Testis (tissue), 3 donors: ENCODE measurements around the gene AMZ1. TPM values are rescaled to one million over a fixed set of nuclear protein-coding genes. Genes with fewer than 3 reads are reported as not detected.

ENCODE experiments used
- DNase-seq: peaks from one replicate; pipeline ENCODE4 v3.0.0-alpha.2; 2019
- H3K27ac ChIP-seq, 2 donors: fragments of 200-600 bp; sonication (generic); one replicate each; pipeline ENCODE4 v1.5.1; 2019
- H3K27me3 ChIP-seq: fragments of 200-600 bp; sonication (generic); one replicate; pipeline ENCODE4 v1.5.1; 2019
- H3K36me3 ChIP-seq: fragments of 200-600 bp; sonication (generic); one replicate; pipeline ENCODE4 v1.5.1; 2017; ENCODE audit warnings: low read depth; ENCODE audit errors: missing control alignments
- H3K4me1 ChIP-seq: fragments of 200-600 bp; sonication (generic); one replicate; pipeline ENCODE4 v1.5.1; 2019
- H3K4me3 ChIP-seq, 2 donors: fragments of 200-600 bp; sonication (generic); one replicate each; pipeline ENCODE4 v1.5.1; 2017 to 2019
- H3K9me3 ChIP-seq: fragments of 200-600 bp; sonication (generic); one replicate; pipeline ENCODE4 v1.5.1; 2017
- CTCF ChIP-seq, 3 experiments: fragments of 450-650 bp in 2 of 3; fragments of 200-600 bp in 1 of 3; sonication (generic) in 1 of 3; IDR thresholded peaks; one replicate each; pipeline ENCODE4 v1.5.1; 2016 to 2019; ENCODE audit warnings: antibody characterized with exemption in 3 of 3, mild to moderate bottlenecking in 2 of 3, moderate library complexity in 1 of 3
- POLR2A ChIP-seq: fragments of 450-650 bp; IDR thresholded peaks from one replicate; pipeline ENCODE4 v1.6.1; 2017; ENCODE audit warnings: antibody characterized with exemption, mild to moderate bottlenecking, moderate library complexity
- WGBS, 2 donors: methylation state at CpG; one replicate each; pipeline ENCODE4 v1.1.5; 2018; 5-methylcytosine and 5-hydroxymethylcytosine counted together
- intact Hi-C: fragments of 100-400 bp; cut with DNase I; formaldehyde crosslinking; loops from one replicate; pipeline ENCODE4 v1.15.1; 2023; ENCODE audit warnings: low total_unique reads
- polyA plus RNA-seq: library from polyadenylated mRNA; stranded (reverse); fragments of 350-450 nt; fragmentation: Illumina TruSeq; extraction: RNeasy Lipid Tissue Mini Kit (QIAGEN cat#74804); gene quantifications from one replicate; pipeline ENCODE4 v1.2.3, GENCODE V29; 2014; ENCODE audit warnings: low read depth, low replicate concordance; ENCODE audit not compliant: insufficient read depth
- total RNA-seq, 2 donors: library from RNA; depleted of rRNA; stranded (reverse); fragments of >200 nt; gene quantifications; one replicate each; pipeline ENCODE4 v1.2.3, GENCODE V29; 2016

Gene AMZ1
- total and polyA plus RNA-seq, 3 donors from 2014 or later, result 1.1 to 3.2 (median 2.7) TPM

DNA sequence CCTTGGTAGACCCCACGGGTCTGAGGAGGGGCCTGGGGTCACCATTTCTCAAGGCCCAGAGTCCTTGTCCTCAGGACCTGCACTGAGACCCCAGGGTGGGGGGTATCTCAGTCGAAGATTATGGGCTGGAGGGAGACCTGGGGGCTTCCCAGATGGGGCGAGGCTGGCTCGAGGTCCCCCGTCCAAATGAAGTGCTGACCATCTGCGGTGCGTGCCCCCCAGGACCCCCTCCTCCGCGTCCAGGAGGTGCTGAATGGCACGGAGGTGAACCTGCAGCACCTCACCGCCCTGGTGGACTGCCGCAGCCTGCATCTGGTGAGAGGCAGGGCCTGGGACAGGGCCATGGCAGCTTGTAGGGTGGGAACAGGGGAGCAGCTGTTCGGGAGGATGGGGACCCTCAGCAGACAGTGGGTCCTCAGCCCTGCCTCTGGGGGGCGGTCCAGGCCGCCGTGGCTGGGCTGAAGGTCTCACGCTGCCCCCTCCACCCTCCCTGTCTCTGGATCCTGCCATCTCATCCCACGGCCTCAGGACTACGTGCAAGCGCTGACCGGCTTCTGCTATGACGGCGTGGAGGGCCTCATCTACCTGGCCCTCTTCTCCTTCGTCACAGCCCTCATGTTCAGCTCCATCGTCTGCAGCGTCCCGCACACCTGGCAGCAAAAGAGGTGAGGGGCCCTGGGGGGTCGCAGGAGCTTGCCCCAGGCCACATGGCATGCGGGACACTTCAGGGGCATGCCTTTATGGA lies 32.0 kb upstream of the AMZ1 start:
- no peak for DNase-seq
- WGBS, 2 donors, result 96 to 97% methylated on average over 19 to 29 of the region's 29 CpGs
- no peaks in the 10 kb centered on the region for H3K36me3 ChIP-seq

DNA sequence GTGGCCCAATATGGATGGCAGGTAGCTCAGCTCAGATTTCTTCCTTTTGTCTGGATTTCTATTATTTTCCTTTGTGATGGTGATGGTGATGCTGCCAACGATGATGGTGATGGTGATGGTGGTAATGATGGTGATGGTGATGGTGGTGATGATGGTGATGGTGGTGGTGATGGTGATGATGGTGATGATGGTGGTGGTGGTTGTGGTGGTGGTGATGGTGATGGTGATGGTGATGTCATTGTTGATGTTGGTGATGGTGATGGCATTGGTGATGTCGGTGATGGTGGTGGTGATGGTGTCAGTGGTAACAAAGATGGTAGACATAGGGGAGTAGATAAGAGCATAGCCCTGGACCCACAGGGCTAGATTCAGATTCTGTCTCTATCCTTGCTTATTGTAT lies 30.8 kb upstream of the AMZ1 start:
- Histone ChIP-seq H3K4me1 (no peaks in the 10 kb centered on the region), H3K4me3 (no peak overlapping the region), H3K36me3 (no peaks in the 10 kb centered on the region), H3K27me3 (no peaks in the 10 kb centered on the region), H3K27ac (no peak overlapping the region), H3K9me3 (no peaks in the 10 kb centered on the region)
- no peak for DNase-seq
- WGBS, 2 donors, result 88 to 98% methylated on average over 2 of the region's 2 CpGs
- TF ChIP-seq POLR2A (no peak), CTCF (IDR thresholded peaks at IDR 0.05) (no peak)
- intact Hi-C loops, result no loop called here

More for the DNA sequence above, 32.0 kb upstream of the AMZ1 start:
- no peak overlapping the region for H3K4me3 ChIP-seq
- no peaks in the 10 kb centered on the region for H3K9me3 ChIP-seq
- H3K27ac ChIP-seq, result no peak overlapping the region
- H3K27me3 ChIP-seq, result no peaks in the 10 kb centered on the region
- intact Hi-C loops, result no loop called here
- TF ChIP-seq CTCF (IDR thresholded peaks at IDR 0.05) (no peak), POLR2A (no peak)
- no peaks in the 10 kb centered on the region for H3K4me1 ChIP-seq

DNA sequence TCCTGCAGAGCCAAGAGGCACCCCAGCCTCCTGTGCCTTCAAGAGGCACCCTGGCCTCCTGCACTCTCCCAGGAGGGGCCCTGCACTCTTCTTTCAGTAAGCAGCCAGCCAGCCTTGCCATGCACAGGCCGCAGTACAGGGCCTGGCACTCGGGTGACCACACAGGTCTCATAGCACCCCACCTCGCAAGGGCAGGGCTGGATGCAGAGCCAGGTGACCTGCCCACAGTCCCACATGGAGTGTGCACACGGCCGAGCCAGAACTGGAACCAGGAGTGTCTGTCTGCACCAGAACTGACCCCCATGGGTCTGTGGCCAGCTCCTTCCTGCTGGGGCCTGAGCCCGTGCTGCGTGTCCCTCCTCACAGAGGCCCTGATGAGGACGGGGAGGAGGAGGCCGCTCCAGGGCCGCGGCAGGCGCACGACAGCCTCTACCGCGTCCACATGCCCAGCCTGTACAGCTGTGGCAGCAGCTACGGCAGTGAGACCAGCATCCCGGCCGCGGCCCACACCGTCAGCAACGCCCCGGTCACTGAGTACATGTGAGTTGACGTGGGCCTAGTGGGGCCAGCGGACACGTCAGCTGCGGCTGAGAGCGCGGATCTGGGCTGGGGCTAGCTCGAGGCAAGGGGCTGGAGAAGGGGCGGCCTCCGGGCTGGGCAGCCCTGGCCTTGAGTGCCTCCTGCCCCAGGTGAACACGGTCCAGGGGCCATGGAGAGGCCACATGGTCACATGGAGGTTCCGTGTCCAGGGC lies 29.9 kb upstream of the AMZ1 start:
- Histone ChIP-seq H3K27me3 (no peaks in the 10 kb centered on the region), H3K4me3 (no peak overlapping the region), H3K4me1 (peaks cover 6% of the 10 kb centered on the region), H3K9me3 (no peaks in the 10 kb centered on the region), H3K36me3 (no peaks in the 10 kb centered on the region), H3K27ac (no peak overlapping the region)
- WGBS, 2 donors, result 91 to 92% methylated on average over 7 to 32 of the region's 33 CpGs
- DNase-seq, result no peak
- intact Hi-C loops, result no loop called here
- no peak for TF ChIP-seq CTCF (IDR thresholded peaks at IDR 0.05)
- no peak for TF ChIP-seq POLR2A

- intact Hi-C loops, result no loop called here
- TF ChIP-seq CTCF (IDR thresholded peaks at IDR 0.05), result no peak
- TF ChIP-seq POLR2A, result no peak
- Histone ChIP-seq H3K4me3 (no peak overlapping the region), H3K9me3 (no peaks in the 10 kb centered on the region), H3K36me3 (no peaks in the 10 kb centered on the region), H3K27ac (no peak overlapping the region), H3K4me1 (peaks cover 13% of the 10 kb centered on the region), H3K27me3 (no peaks in the 10 kb centered on the region)
- no peak for DNase-seq
- 93 to 97% methylated on average over 3 to 14 of the region's 15 CpGs for WGBS, 2 donors
Observed at GRCh38 chr7:2658941-2659340, 29.1 kb upstream of the AMZ1 start.
